ENCODE data around the gene ARVCF.

The ARVCF gene

GRCh38 chr22:19971276-19972124 is 45.1 kb downstream of the ARVCF start:
- no peak for FAIRE-seq

DNA sequence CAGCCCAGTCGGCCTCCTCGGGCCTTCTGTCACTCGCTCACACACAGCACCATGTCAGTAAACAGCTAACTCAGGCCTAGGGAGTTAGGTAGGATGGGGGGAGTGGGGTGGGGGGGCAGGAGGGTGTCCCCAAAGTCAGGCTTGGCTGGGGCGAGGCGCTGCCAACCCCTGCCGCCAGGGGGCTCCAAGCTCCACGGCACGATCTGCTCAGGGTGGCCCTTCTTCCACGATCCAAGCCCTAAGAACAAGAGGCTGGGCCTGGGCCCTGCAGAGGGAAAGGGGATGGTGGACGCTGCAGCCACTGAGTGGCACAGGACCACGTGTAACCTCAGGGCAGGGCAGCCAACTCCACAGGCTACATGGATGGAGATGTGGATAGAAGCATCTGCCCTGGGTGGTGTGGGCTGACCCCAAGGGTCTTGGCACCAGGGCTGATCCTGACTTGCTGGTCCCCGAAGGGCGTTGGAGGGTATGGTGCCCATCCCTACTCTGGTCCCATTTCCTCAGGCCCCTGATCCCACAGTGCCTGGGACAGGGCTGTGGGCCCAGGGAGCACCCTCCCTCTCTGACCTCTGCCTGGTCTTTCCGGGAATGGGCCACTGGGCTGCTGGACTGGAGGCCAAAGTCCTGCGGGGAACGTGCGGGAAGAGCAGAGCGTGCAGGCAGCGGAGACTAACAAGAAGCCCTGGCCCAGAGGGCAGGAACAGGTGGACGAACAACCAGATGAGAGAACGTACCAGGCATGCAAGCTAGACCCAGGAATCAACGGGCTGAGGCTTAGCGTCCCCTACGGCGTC is 45.9 kb downstream of the ARVCF start:
- FAIRE-seq, result no peak

DNA sequence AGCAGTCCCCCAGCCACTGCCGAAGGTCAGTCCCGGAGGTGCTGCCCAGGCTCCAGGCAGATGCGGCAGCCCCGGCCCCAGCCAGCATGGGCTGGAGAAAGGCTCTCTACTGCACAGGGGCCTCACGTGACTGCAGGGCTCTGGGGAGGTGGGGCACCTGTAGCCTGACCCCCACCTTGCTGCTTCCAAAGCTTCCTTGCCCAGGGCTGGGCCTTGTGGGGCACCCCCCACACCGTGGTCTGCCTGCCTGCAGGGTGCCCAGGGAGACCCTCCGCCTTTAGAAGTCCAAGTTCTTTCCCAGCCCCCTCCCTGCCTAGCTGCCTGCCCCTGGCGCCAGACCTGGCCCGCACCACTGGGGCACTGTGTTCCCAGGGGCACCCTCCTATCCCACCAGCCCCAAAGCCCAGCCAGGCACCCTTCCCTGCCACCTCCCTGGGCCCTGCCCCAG is 46.6 kb downstream of the ARVCF start:
- no peak for FAIRE-seq

GRCh38 chr22:19969141-19969928 is 47.3 kb downstream of the ARVCF start:
- FAIRE-seq, result no peak

GRCh38 chr22:19968450-19968891 is 48.2 kb downstream of the ARVCF start:
- no peak for FAIRE-seq

GRCh38 chr22:19967850-19968449 is 48.7 kb downstream of the ARVCF start:
- no peak for FAIRE-seq

- FAIRE-seq, result no peak
These were observed 49.5 kb downstream of the ARVCF start for GRCh38 chr22:19966908-19967750.

GRCh38 chr22:19965771-19966709 is 50.6 kb downstream of the ARVCF start:
- no peak for FAIRE-seq

DNA sequence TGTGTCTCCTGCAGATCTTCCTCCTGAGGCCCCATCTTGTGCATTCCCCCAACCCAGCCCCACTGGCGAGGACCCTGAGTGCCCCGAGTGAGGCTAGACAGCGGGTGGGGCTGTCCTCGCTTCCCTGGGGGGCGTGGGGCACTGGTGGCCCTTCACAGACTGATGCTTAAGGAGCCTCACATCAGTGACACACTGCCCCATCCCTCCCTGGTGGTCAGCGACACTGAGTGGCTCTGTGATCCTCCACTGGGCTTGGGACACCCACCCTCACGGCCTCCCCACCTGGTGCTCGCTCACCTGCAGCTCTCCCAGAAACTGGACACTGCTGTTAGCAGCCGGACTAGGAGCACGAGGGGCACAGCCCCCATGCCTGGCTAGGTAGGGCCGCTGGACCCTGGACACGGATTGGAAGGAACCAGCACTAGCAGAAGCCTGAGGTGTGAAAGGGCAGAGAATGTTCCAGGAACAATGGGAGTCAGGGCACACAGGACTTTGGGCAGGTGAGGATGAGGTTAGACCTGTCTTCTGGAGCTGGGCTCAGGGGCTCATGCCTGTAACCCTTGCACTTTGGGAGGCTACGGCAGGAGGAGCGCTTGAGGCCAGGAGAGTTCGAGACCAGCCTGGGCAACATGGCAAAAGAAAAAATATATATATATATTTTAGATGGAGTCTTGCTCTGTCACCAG is 51.8 kb downstream of the ARVCF start:
- no peak for FAIRE-seq

- no peak for FAIRE-seq
These were observed 52.6 kb downstream of the ARVCF start for GRCh38 chr22:19963863-19964642.

DNA sequence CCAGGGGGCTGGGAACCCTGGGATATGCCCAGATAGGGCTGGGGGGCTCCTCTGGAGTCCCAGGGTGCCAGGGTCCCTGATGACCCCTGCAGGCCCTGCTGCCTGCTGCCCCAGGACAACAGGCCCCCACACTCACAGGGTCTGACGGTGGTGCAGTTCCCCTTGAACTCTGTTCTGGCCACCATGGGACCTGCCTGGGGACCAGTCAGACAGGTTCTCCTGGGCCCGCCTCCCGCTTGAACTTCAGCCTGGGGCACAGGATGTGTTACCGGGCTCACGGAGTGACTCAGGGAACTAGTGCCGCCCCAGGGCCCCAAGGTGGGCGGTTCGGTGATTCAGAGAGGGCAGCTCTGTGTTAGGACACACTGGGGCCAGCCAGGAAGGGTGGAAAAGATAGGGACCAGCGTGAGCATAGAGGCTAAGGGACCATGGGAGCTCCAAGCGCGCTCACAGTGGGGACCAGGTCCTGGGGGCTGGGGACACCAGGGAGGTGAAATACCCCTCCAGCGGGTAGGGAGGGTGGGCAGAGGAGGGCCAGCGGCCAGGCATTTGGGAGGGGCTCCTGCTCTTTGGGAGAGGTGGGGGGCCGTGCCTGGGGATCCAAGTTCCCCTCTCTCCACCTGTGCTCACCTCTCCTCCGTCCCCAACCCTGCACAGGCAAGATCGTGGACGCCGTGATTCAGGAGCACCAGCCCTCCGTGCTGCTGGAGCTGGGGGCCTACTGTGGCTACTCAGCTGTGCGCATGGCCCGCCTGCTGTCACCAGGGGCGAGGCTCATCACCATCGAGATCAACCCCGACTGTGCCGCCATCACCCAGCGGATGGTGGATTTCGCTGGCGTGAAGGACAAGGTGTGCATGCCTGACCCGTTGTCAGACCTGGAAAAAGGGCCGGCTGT is 53.5 kb downstream of the ARVCF start:
- no peak for FAIRE-seq

DNA sequence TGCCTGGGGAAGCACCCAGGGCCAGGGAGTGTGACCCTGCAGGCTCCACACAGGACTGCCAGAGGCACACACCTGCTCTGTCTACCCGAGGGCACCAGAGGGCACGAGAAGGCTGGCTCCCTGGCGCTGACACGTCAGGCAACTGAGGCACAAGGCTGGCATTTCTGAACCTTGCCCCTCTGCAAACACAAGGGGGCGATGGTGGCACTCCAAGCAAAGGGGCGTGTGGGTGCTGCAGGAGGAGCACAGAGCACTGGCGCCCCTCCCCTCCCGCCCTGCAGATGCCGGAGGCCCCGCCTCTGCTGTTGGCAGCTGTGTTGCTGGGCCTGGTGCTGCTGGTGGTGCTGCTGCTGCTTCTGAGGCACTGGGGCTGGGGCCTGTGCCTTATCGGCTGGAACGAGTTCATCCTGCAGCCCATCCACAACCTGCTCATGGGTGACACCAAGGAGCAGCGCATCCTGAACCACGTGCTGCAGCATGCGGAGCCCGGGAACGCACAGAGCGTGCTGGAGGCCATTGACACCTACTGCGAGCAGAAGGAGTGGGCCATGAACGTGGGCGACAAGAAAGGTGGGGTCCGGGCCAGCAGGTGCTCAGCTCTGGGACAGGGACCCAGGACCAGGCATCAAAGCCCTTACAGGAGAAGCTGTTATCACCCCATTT is 54.2 kb downstream of the ARVCF start:
- FAIRE-seq, result no peak

DNA sequence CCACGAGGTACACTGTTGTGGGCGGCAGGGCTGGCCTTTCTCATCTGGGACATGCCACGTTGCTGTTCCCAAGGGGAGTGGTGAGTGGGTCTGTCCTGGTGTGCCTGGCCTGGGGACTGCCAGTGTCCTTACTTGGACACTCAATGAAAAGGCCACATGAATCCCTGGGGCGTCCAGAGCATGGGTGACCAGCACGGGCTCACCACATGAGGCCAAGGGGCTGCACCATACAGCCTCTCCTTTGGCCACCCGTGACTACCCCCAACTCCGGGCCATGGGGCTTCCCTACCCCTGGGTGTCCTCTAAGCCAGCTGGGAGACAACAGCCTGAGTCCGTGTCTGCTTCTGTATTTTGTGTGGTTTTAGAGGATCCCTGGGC is 54.8 kb downstream of the ARVCF start:
- no peak for FAIRE-seq

DNA sequence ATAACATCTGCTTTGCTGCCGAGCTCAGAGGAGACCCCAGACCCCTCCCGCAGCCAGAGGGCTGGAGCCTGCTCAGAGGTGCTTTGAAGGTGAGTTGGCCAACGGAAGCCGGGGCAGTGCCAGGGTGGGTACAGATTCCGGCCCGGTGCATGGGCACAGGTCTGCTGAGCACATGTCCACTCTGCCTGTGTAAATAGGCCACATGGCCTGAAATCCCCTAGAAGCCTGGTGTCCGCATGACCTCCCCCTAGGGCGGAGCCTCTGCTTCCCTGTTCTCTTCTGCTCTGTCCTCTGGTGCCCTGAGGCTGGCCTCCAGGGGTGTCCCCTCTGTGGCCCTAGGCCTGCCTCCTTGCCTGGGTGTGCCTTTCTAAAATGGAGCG is 55.4 kb downstream of the ARVCF start:
- no peak for FAIRE-seq

- no peak for FAIRE-seq
These were observed 56.0 kb downstream of the ARVCF start for GRCh38 chr22:19960491-19961200.

DNA sequence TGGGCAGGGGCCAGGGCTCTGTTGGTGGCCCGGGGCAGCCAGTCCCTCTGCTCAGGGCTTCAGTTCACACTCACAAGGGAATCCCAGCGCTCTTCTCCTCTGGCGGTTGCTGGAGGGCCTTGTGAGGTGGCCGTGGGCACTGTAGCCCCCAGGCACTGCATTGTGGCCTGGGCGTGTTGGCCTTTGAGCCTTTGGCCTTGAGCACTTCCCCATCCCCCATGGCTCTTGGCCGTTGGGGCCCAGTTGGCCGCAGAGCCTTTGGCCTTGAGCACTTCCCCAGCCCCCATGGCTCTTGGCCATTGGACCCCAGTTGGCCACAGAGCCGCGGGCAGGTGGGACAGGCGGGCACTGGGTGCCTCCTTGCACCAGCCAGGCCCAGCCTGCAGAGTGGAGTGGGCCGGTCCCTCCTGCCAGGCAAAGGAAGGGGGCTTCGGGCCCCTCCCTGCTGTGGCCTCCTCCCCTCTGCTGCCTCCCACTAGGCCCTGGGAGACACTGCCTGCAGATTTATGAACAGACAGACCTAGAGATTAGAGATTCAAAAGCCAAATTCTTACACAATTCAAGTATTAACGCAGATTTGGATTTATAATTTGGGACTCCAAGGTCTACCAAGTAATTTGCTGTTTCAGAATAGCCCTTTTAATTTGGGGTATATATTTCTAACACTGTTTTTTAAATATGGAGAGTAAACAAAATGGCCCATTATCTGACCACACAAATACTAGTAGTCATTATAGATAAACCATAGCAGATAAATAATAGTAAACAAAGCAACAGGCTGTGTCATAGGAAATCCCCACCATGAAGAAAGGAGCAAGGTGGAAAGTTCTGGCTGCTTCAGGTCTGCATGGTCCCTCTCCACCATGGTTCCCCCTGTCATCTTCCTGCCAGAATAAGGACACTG is 56.8 kb downstream of the ARVCF start:
- FAIRE-seq, result no peak
